HG02943 (cell line): Measurements from ENCODE around the gene SEMA3D.

Source experiments
- ATAC-seq: cut with Tn5 transposase; IDR thresholded peaks from one replicate; pipeline ENCODE4 v1.9.1; 2021; ENCODE audit warnings: mild to moderate bottlenecking, low read depth, moderate library complexity; ENCODE audit not compliant: unreplicated experiment

Gene SEMA3D

DNA sequence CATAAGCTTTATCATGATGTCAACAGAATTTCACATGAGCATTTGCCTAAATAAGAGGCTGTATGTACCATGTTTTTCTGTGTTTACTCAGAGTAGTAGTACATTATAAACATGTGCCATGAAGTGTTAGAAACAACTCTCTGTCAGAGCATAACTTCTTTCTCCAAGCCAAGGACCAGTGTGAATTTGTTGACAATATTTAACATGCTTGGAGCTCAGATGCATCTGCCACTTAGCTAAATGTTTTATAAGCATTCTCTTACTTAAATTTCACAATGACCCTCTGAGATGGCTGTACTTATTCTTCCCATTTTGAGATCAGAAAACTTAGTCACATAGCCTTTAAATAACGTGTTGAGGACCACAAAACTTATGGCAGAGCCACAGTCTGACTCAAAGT, 105.0 kb downstream of the SEMA3D start:
- ATAC-seq = no peak

DNA sequence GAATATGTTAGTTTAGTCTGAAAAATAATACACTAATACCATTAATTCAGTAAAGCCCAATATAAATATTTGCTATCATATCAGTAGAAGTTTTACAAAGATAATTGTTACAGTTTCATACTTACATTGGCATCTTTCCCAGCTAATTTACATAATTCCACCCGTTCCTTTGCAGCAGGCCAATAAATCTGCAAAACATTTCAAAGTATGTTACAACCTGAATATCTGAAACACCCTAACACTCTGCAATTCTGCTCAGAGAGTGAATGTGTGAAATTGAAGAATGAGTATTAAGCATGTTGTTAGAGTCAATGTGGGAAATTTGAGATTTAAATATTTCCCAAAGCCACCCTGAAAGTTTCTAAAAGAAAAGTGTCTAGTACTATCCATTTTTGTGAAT, 105.5 kb downstream of the SEMA3D start:
- ATAC-seq = no peak

DNA sequence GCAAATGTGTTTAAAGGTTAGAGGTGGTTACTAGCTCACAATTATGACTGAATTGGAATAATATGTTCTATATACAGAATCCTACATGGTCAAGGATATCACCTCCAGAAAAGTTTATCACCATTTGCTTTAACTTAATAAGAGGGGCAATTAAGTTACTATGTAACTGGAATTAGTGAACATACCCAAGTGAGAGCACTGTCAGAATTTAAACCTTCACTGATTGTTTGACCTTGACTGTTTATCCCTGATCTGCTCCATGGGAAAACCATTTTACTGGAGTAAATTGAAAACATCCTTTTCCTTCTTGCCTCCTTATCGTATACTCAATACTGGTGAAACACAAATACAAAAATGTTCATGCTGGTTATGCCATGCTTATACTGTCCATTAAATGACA, 107.4 kb downstream of the SEMA3D start:
- no peak for ATAC-seq

DNA sequence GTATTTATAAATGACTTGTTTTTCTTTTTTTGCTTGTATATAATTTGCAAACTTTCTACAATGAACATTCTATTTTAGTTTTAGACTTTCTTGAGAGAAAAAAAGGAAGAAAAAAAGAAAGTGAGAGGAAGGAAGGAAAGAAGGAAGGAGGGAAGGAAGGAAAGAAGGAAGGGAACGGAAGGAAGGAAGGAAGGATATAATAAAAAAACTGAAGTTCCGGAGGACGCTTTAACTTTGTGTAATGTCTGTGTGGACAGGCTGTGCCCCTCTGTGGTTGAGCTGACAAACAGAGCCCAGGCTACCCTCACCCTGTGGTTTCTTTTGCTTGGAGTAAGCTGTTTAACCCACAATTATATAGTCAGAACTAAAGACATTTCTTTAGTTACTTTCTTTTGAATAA, 108.7 kb downstream of the SEMA3D start:
- no peak for ATAC-seq

- ATAC-seq = no peak
These were observed 111.0 kb downstream of the SEMA3D start for GRCh38 chr7:85075864-85076263.

DNA sequence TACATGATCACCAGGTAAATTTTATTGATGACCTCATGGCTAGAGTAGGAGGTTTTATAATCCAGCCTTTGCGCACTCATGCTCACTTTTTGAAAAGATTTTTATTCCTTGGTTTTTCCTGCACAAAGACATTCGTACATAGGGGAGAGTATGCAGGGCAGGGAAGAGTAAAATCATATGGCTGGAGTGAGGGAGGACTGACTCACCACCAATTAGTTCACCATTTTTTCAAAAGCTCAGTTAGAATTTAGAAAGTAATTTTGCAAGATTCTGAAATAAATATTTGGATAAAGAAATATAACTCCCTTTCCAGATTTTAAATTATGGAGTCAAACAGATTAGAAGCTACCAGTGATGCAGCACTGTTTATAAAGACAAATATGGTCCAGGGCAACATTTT, 111.9 kb downstream of the SEMA3D start:
- no peak for ATAC-seq

GRCh38 chr7:85074016-85074415, 112.8 kb downstream of the SEMA3D start:
- no peak for ATAC-seq

- no peak for ATAC-seq
These were observed 115.8 kb downstream of the SEMA3D start for GRCh38 chr7:85070967-85071628.

DNA sequence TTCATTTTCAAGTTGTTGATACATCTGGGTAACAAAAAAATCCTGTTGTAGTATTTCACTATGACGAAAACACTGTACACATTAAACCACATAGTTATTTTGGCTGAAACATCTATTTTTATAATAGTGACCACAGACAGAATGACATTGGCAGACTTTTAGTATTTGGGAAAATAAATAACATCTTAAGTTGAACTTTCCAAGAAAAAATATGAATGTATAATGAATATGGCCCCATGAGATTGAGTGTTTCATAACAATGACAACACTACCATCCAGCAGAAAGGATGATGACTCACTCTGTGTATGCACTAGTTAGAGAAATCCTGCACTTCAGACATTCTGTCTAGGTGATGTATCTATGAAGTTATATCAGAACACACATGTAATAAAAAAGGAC, 118.1 kb downstream of the SEMA3D start:
- ATAC-seq = no peak

DNA sequence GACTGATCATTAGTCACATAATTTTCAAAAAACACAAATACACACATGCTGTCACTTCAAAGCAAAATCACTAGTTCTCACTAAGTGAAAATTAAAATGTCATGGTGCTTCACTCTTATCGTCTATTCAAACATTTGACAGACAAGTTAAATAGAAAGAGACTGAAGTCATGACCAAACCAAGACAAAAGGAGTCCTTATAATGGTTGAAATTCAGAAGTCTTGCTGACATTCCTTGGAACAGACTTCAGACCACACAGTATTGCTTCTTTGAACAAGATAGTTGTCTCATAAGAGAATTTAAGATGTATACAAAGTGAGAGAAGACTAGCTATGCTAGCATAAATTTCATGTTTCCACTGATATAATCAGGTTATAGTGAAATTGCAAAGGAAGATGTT, 119.5 kb downstream of the SEMA3D start:
- ATAC-seq = no peak

GRCh38 chr7:85065888-85066485, 120.9 kb downstream of the SEMA3D start:
- ATAC-seq = no peak

GRCh38 chr7:85065306-85065705, 121.5 kb downstream of the SEMA3D start:
- no peak for ATAC-seq

- ATAC-seq = no peak
These were observed 124.2 kb downstream of the SEMA3D start for GRCh38 chr7:85062651-85063050.

DNA sequence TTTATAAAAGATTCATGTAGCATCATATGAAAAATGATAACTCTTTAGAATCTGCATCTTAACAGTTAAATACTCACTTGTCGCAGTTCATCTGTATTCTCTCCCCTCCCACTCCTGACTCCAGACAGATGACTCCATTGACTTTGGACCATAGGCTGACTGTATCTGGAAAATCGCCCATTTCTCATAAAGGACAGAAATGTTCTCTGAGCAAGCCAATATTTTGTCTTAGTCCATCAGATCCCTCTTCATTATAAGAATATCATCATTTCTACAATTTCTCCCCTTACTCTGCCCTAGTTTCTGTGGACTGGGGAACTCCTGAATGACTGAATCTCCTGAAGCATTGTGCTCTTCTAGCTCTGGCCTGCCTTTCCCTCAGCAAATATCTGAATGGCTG, 125.4 kb downstream of the SEMA3D start:
- ATAC-seq = no peak

DNA sequence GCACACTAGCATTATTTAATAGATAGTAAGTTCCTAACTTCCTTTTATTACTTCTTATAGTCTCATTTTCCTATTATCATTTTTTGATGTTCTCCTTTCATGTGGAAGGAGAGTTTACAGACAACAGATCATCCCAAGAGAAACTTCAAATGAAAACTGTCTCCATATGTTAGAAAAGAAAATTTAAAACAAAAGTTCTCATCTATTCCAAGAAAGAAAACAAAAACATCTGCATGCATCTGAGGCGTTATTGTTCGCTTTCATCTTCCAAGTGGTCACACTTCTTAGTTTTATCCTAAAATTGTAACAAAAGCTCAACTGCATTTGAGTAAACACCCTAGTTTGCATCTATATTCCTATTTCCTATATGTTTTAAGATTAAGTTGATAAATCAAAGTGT, 126.2 kb downstream of the SEMA3D start:
- no peak for ATAC-seq

DNA sequence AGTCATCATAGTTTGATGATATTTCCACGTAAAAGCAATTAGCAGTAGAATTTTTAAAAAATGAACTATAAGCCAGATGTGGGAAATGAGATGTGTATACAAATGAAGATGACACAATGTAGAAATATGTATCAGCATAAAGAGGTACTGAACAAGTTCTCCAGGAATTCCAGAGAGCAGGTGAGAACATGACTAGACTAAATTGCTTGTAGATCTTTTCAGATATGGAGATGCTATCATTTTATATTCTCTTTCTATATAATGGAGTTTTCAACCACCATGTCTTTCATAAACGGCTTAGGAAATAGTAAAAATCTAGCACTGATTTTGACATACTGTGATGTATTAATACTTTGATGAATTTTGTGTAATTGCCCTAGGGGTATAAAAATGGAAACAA, 130.9 kb downstream of the SEMA3D start:
- ATAC-seq = no peak

GRCh38 chr7:85055196-85055595, 131.7 kb downstream of the SEMA3D start:
- no peak for ATAC-seq

DNA sequence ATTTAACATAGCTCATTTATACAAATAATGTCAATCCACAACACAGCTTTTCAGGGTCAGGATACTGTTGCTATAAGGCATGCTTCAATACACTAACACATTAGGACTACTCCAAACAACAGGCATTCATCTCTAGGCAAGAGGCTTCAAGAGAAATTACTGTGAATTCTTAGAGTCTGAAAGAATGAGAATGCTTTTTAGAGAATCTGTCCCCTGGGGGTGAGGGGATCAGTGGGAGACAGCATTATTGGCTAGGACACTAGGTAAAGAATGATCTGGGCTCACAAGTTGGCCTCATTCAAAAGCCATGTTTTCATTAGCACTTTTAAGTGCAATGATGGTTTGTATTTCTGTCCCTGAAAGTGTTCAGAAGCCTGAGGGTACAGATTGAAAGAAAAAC, 132.6 kb downstream of the SEMA3D start:
- ATAC-seq = no peak

DNA sequence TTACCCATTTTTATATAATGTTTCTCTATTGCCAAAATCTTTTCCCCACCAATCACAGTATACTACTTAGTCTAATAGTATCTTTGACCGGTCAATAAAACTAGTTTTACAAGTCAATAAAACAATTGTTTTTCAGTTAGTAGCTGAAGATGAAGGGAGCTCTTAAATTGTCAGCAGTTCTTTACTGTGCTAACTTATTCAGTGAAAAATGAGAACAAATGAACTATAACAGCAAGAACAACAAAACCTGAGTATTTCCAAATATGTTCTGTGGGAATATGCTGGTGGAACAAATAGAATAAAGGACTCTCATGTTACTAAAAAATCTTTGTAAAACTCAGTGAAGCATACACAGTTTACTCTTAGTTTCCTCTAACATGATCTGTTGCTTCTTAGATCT, 134.0 kb downstream of the SEMA3D start:
- no peak for ATAC-seq

DNA sequence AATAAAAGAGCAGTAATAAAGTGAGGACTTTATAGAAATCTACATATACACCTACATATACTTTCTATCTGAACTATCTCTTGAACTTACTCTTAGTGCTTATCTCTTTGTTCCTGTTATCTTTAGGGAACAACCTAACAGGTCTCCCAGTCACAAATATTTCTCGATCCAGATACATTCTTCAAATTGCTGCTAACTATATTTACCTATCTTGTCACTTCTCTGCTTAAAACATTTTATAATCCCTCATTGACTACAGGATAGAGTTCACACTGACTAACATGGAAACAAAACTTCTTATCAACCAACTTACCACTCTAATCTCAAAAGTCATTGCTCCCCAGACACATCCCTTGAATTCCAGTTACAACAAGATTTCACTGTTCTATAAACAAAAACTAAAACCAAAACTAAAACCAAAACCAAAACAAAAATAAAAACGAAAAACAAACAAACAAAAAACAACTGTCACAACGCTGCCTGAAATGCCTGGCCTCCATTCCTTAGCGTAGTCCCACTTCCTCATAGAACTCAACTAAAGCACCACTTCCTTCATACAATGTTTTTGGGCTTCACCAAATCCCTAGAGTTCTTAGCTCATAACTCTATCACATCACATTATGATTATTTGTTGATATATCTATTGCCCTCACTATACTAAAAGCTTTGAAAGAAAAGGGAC, 134.7 kb downstream of the SEMA3D start:
- ATAC-seq = no peak

GRCh38 chr7:85046534-85046933, 140.3 kb downstream of the SEMA3D start:
- no peak for ATAC-seq

DNA sequence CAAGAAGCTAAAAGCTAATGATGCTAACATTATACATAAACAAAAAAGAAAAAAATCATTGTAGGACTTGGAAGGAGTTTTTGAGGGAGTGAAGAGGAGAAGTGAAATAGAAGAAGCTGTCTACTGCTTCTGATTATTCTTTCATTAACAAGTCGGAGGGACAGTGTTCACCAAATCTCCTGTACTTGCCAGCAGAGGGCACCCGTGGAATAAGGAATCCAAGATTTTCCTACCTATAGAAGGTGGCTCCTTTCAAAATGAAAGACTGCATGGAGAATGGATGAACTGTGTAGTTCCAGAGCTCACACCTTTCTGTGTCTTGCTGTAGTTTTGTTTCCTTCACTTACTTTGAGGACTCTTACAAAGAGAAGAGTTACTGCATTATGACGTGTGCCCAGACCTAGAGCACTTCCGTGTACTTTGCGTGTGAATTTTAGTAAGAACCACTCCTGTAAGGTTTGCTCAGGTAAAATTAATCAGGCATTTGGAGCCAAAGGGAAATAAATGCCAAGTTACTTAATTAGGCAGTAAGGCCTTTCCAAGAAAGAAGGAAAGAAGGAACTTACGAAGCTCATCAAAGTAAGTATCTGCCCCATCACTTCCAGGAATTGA, 145.1 kb downstream of the SEMA3D start:
- no peak for ATAC-seq
